ENCODE data around the gene MDP1.

The MDP1 gene

DNA sequence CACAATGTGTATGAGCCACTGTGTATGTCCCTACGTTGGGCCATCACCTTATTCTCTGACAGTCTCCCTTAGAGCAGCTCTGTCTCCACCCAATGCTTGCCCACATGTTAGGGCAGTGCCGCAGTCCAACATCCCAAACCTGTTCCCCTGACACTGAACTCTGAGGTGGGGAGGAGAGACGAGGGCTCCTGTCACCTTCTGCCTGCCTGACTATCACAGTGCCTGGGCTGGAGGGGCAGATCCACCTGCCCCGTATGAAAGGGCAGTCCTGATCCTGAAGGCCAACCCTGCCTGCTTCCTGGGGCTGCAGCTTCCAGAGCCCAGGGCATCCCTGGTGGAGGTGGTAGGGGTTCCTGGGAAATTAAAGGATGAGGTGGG lies 44.9 kb upstream of the MDP1 start:
- H3K27ac ChIP-seq: no peak overlapping the region

DNA sequence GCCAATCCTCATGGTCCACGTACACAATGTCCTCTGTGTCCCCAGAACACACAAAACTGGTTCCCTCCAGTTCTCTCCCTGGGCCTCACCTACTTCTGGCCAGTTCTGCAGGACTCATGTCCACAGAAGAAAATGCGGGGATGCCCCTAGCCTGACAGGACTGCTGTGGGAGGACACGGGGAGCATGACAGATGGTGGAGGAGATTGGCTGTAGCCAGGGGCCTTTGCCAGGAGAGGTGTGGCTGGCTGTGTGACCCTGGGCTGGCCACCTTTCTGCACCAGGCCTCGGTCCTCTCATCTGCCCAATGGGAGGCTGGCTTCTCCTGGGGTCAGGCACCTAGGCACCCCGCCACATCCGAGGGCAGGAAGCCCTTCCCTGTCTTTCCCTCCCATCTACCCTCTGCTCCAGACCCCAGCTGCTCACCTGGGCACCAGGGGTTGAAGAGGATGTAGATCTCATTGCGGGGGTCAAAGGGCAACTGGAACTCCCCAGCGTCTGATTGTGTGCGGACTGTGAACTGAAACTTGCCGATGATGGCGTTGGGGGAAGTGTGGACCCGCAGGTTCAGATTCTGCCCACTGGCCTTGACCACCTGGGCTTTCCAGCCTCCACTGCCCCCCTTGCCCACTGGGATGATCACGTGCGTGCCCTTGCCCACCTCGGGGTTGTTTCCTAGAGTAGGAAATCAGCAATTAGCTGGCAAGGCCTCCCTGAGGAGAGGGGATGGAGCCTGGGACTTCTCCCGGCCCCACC lies 44.3 kb upstream of the MDP1 start:
- TF ChIP-seq, protein P1, sequence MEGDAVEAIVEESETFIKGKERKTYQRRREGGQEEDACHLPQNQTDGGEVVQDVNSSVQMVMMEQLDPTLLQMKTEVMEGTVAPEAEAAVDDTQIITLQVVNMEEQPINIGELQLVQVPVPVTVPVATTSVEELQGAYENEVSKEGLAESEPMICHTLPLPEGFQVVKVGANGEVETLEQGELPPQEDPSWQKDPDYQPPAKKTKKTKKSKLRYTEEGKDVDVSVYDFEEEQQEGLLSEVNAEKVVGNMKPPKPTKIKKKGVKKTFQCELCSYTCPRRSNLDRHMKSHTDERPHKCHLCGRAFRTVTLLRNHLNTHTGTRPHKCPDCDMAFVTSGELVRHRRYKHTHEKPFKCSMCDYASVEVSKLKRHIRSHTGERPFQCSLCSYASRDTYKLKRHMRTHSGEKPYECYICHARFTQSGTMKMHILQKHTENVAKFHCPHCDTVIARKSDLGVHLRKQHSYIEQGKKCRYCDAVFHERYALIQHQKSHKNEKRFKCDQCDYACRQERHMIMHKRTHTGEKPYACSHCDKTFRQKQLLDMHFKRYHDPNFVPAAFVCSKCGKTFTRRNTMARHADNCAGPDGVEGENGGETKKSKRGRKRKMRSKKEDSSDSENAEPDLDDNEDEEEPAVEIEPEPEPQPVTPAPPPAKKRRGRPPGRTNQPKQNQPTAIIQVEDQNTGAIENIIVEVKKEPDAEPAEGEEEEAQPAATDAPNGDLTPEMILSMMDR (conservative IDR thresholded peaks at IDR 0.05): no peak
- H3K27ac ChIP-seq: no peak overlapping the region

More for the DNA sequence above, 44.9 kb upstream of the MDP1 start:
- TF ChIP-seq, protein P1 (conservative IDR thresholded peaks at IDR 0.05): no peak

DNA sequence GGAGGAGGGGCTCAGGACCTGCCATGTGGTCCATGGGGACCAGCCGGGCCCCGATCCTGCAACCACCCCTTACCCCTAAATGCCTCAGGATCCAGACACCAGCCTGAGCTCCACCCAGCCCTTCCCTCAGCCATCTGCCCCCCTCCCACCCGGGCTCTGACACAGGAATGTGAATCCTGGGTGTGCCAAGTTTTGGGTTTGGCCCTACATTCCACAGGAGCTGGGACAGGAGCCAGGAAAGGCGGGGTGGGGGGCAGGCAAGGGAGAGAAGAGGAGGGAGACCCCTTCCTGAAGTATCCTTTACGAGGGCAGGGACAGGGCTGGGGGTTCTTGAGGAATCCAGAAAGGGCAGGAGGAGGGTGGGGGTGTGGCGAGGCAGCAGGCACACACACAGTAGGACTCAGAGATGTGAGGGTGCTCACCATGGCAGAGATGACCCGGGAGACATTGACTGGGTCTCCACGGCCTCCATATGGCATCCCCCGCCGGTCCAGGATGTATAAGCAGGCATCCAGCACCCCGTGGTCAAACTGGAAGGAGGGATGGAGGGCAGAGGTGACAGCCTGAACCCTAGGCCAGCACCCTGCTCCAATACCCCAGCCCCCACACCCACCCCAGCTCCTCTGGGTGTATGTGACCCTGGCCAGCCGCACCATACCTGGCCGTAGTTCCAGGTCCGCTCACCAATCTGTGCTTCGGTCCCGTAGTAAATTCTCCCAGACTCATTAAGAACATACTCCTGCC lies 43.6 kb upstream of the MDP1 start:
- TF ChIP-seq, protein P1 (conservative IDR thresholded peaks at IDR 0.05): no peak
- no peak overlapping the region for H3K27ac ChIP-seq

DNA sequence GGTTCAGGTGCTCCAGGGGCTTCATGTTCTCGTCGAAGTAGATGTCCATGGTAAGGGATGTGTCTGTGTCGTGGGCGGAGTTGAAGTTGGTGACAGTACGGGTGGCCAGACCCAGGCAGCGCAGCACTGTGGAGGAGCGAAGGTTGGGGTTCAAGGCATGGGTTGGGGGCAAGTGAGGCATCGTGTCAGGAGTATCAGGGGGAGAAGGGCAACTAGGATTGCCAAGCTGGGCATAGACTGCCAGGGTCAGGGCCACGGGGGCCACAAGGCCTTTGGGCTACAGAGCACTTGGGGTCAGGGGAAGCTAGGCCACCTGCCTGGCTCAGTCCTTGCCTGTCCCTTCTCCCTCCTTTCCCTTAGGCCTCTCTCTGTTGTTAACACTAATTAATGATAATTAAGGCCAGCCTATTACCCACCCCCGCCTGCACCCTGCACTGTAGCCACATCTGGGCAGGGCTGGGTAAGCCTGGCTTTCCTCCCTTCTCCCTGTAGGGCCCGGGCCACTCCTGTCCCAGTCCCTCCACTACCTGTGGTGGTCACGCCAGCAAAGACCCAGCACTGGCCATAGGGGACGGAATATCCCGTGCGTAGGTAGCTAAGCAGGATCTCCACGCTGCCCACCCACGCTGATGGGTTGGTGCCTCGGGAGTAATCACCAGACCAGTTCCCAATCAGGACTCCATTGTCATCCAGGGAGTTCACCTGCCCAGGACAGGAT lies 42.8 kb upstream of the MDP1 start:
- no peak overlapping the region for H3K27ac ChIP-seq
- TF ChIP-seq, protein P1 (conservative IDR thresholded peaks at IDR 0.05): no peak

DNA sequence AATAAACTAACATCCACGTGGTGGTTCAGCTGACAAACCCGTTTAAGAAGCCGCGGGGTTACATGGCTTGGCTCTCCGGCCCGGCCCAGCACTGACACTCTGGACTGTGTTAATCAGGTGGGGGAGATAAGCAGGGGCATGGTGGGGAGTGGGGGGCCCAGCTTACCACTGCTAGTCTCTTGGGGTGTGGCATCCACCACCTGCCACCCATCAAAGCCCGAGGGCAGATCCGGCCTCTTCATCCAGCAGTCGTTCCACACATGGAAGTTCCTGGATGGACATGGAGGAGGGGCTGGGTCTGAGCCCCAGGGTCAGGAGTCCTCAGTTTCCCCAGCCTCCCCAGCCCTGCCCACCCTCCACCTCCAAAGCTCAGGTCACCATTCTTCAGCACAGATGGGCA lies 42.3 kb upstream of the MDP1 start:
- H3K27ac ChIP-seq: no peak overlapping the region
- TF ChIP-seq, protein P1 (conservative IDR thresholded peaks at IDR 0.05): no peak

DNA sequence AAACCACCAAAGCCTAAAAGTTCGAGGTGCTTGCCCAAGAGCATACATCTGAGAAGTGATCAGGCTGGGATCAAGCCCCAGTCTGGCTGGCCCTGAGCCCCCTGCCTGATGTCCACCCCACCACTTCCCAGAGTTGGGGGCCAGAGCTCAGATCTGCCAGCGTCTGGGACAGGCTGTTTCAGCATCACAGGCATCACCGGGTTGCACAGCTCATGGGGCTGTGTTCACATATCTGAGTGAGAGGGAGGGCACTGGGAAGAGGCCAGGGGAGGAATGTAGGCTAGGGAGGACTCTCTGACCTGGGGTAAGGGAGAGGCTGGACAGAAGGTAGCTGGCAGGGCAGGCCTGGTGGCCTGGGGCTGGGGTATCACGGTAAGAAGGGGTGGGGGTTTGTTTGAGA lies 41.1 kb upstream of the MDP1 start:
- no peak overlapping the region for H3K27ac ChIP-seq
- TF ChIP-seq, protein P1 (conservative IDR thresholded peaks at IDR 0.05): no peak
